KMS-11 (cell line): ENCODE results near the gene RPUSD3.

ENCODE experiments used
- H2AFZ ChIP-seq: fragments of 200-600 bp; sonication (generic); 2 replicates; pipeline ENCODE4 v1.6.1; 2016; ENCODE audit warnings: antibody characterized with exemption, mixed run types, low read depth
- H3K27ac ChIP-seq: fragments of 200-600 bp; sonication (generic); 2 replicates; pipeline ENCODE4 v1.6.1; 2016; ENCODE audit warnings: mild to moderate bottlenecking, mixed run types
- H3K27me3 ChIP-seq: fragments of 200-600 bp; sonication (generic); 2 replicates; pipeline ENCODE4 v1.6.1; 2017; ENCODE audit warnings: mild to moderate bottlenecking, low read depth, mixed run types, moderate library complexity; ENCODE audit not compliant: insufficient read depth
- H3K36me3 ChIP-seq: fragments of 200-600 bp; sonication (generic); 2 replicates; pipeline ENCODE4 v1.6.1; 2017; ENCODE audit warnings: mild to moderate bottlenecking, mixed run types; ENCODE audit not compliant: insufficient read depth
- H3K4me1 ChIP-seq: fragments of 200-600 bp; sonication (generic); 2 replicates; pipeline ENCODE4 v1.6.1; 2016; ENCODE audit warnings: mild to moderate bottlenecking, low read depth, mixed run types; ENCODE audit not compliant: poor library complexity, severe bottlenecking
- H3K4me2 ChIP-seq: fragments of 200-600 bp; sonication (generic); 2 replicates; pipeline ENCODE4 v1.7.0; 2016; ENCODE audit warnings: mild to moderate bottlenecking, mixed run types
- H3K4me3 ChIP-seq: fragments of 200-600 bp; sonication (generic); IDR thresholded peaks from 2 replicates; pipeline ENCODE4 v1.6.1; 2017; ENCODE audit warnings: low read depth, low read length, mixed read lengths; ENCODE audit not compliant: insufficient read depth
- H3K79me2 ChIP-seq: fragments of 200-600 bp; sonication (generic); 2 replicates; pipeline ENCODE4 v1.6.1; 2016; ENCODE audit warnings: low read depth, mixed run types; ENCODE audit not compliant: insufficient read depth
- H3K9ac ChIP-seq: fragments of 200-600 bp; sonication (generic); 2 replicates; pipeline ENCODE4 v1.6.1; 2016; ENCODE audit warnings: mild to moderate bottlenecking, mixed run types
- H4K20me1 ChIP-seq: fragments of 200-600 bp; sonication (generic); 2 replicates; pipeline ENCODE4 v1.6.1; 2016; ENCODE audit warnings: mild to moderate bottlenecking, mixed run types; ENCODE audit not compliant: insufficient read depth
- TF ChIP-seq, protein P1 (sequence below): fragments of 200-600 bp; sonication (generic); conservative IDR thresholded peaks from 2 replicates; pipeline ENCODE4 v1.6.1; 2017; ENCODE audit warnings: low read depth, mild to moderate bottlenecking, antibody characterized with exemption, low read length, moderate library complexity, mixed read lengths

Gene RPUSD3

GRCh38 chr3:9800529-9800928, 43.3 kb downstream of the RPUSD3 start:
- Histone ChIP-seq H3K4me1 (no peaks in the 10 kb centered on the region), H3K79me2 (peaks cover 4% of the 10 kb centered on the region; the same call in 1 of the 2 replicates), H3K4me3 (no peak overlapping the region), H3K36me3 (no peaks in the 10 kb centered on the region; the same call in 1 of the 2 replicates), H3K9ac (no peak overlapping the region), H3K27ac (no peak overlapping the region), H3K4me2 (no peak overlapping the region), H4K20me1 (no peaks in the 10 kb centered on the region), H3K27me3 (no peaks in the 10 kb centered on the region), H2AFZ (no peak overlapping the region)
- TF ChIP-seq, protein P1, sequence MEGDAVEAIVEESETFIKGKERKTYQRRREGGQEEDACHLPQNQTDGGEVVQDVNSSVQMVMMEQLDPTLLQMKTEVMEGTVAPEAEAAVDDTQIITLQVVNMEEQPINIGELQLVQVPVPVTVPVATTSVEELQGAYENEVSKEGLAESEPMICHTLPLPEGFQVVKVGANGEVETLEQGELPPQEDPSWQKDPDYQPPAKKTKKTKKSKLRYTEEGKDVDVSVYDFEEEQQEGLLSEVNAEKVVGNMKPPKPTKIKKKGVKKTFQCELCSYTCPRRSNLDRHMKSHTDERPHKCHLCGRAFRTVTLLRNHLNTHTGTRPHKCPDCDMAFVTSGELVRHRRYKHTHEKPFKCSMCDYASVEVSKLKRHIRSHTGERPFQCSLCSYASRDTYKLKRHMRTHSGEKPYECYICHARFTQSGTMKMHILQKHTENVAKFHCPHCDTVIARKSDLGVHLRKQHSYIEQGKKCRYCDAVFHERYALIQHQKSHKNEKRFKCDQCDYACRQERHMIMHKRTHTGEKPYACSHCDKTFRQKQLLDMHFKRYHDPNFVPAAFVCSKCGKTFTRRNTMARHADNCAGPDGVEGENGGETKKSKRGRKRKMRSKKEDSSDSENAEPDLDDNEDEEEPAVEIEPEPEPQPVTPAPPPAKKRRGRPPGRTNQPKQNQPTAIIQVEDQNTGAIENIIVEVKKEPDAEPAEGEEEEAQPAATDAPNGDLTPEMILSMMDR: peak; percentile 25; the same call in 1 of the 2 replicates

- H3K9ac ChIP-seq: no peak overlapping the region
- peaks cover 30% of the 10 kb centered on the region for H3K79me2 ChIP-seq
- H3K36me3 ChIP-seq: no peaks in the 10 kb centered on the region; the same call in 1 of the 2 replicates
- TF ChIP-seq, protein P1: no peak
- no peak overlapping the region for H3K27ac ChIP-seq
- H3K4me2 ChIP-seq: no peak overlapping the region
- no peak overlapping the region for H3K4me3 ChIP-seq
- peaks cover 3% of the 10 kb centered on the region for H3K4me1 ChIP-seq
- no peaks in the 10 kb centered on the region for H4K20me1 ChIP-seq
- no peaks in the 10 kb centered on the region for H3K27me3 ChIP-seq
- no peak overlapping the region for H2AFZ ChIP-seq
Measured at GRCh38 chr3:9797196-9797945, 46.4 kb downstream of the RPUSD3 start.

DNA sequence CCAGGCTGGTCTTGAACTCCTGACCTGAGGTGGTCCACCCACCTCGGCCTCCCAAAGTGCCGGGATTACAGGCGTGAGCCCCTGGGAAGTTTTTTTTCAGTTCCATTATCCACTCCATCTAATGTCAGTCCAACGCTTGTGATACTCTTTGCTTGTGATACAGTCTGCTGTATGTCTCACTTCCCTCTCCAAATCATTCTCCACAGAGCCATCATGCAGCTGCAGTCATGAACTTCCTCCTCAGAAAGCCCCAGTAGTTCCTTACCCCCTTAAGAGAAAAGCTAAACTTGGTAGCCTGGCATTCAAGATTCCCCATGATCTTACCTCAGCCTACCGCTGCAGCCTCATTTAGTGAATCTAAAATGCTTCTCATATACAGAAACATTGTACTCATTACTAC, 48.6 kb downstream of the RPUSD3 start:
- Histone ChIP-seq H3K4me2 (no peak overlapping the region), H3K27me3 (no peaks in the 10 kb centered on the region), H4K20me1 (no peaks in the 10 kb centered on the region), H3K79me2 (peaks cover 30% of the 10 kb centered on the region), H2AFZ (no peak overlapping the region), H3K4me3 (no peak overlapping the region), H3K4me1 (peaks cover 7% of the 10 kb centered on the region), H3K36me3 (no peaks in the 10 kb centered on the region), H3K9ac (no peak overlapping the region), H3K27ac (no peak overlapping the region)
- TF ChIP-seq, protein P1: no peak

GRCh38 chr3:9794400-9794799, 49.4 kb downstream of the RPUSD3 start:
- Histone ChIP-seq H3K4me2 (no peak overlapping the region), H3K4me3 (no peak overlapping the region), H3K9ac (no peak overlapping the region), H3K27me3 (no peaks in the 10 kb centered on the region), H4K20me1 (no peaks in the 10 kb centered on the region), H2AFZ (no peak overlapping the region), H3K4me1 (peaks cover 7% of the 10 kb centered on the region), H3K36me3 (no peaks in the 10 kb centered on the region), H3K79me2 (peaks cover 30% of the 10 kb centered on the region), H3K27ac (no peak overlapping the region)
- TF ChIP-seq, protein P1: no peak
